ENCODE measurements around the gene IL17A.
A peak's percentile ranks its signal among the peaks of the same experiment; 100 is the strongest.

IL17A gene

GRCh38 chr6:52149076-52149475, 37.1 kb upstream of the IL17A start:
- Histone ChIP-seq H3K4me1 (peaks cover 0 to 6% (median under 1%) of the 10 kb centered on the region in 10 experiments; a peak in 7 of 20 replicates), H3K4me2 (no peak overlapping the region), H3K27me3 (no peaks in the 10 kb centered on the region; a peak in 1 of 22 replicates), H3K9ac (no peak overlapping the region), H3K27ac (no peak overlapping the region), H3K9me3 (replicated peaks in 1 of 11) (no peaks in the 10 kb centered on the region), H3K36me3 (no peaks in the 10 kb centered on the region), H4K20me1 (no peaks in the 10 kb centered on the region), H3K4me3 (no peak overlapping the region)
- TF ChIP-seq Cebpa-rat (IDR thresholded peaks at IDR 0.05): no peak

- Histone ChIP-seq H3K36me3 (no peaks in the 10 kb centered on the region), H3K9ac (no peak overlapping the region), H3K9me3 (replicated peaks in 1 of 11) (no peaks in the 10 kb centered on the region), H4K20me1 (no peaks in the 10 kb centered on the region), H3K4me2 (no peak overlapping the region), H3K4me3 (no peak overlapping the region), H3K4me1 (peaks cover 8 to 11% (median 9%) of the 10 kb centered on the region in 10 experiments; a peak in 19 of 20 replicates), H3K27me3 (no peaks in the 10 kb centered on the region; a peak in 1 of 22 replicates), H3K27ac (no peak overlapping the region)
- no peak for TF ChIP-seq Cebpa-rat (IDR thresholded peaks at IDR 0.05)
These were observed 36.2 kb upstream of the IL17A start for GRCh38 chr6:52149949-52150348.

- no peak overlapping the region for H3K9ac ChIP-seq
- no peak overlapping the region for H3K4me2 ChIP-seq
- no peaks in the 10 kb centered on the region for H3K9me3 ChIP-seq (replicated peaks in 1 of 11)
- peaks cover 23 to 32% (median 27%) of the 10 kb centered on the region in 10 experiments for H3K4me1 ChIP-seq
- no peaks in the 10 kb centered on the region for H3K36me3 ChIP-seq
- H3K27ac ChIP-seq: no peak overlapping the region
- H3K4me3 ChIP-seq: no peak overlapping the region
- no peaks in the 10 kb centered on the region; a peak in 1 of 22 replicates for H3K27me3 ChIP-seq
- no peaks in the 10 kb centered on the region for H4K20me1 ChIP-seq
- no peak for TF ChIP-seq Cebpa-rat (IDR thresholded peaks at IDR 0.05)
These were observed 34.1 kb upstream of the IL17A start for GRCh38 chr6:52152070-52152423.

DNA sequence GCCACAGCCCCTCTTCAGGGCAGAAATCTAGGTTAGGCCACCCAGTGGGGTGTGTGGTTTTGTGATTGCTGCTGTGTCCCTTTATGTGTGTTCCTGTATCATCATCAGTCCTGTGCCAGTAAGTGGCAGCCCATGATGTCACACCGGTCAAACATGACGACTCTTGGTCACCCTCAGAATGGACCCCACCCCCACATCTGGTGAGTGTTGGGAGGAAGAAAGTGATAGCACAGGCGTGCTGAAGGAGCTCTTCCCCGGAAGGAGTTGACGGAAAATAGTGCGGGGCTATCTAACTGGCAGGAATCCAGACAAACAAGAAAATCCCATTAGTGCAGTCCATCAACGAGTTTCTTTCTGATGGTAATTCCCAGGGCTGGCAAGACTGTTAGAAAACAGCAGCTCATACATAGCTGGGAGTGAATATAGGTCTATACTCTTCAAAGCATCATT, 33.4 kb upstream of the IL17A start:
- H3K27ac ChIP-seq: no peak overlapping the region
- H4K20me1 ChIP-seq: no peaks in the 10 kb centered on the region
- H3K27me3 ChIP-seq: no peaks in the 10 kb centered on the region
- no peak overlapping the region for H3K4me2 ChIP-seq
- H3K9me3 ChIP-seq (replicated peaks in 1 of 11): peaks cover 0 to 1% (median 0%) of the 10 kb centered on the region in 11 experiments; a peak in 1 of 22 replicates
- no peak for TF ChIP-seq Cebpa-rat (IDR thresholded peaks at IDR 0.05)
- peaks cover 26 to 36% (median 28%) of the 10 kb centered on the region in 10 experiments for H3K4me1 ChIP-seq
- H3K9ac ChIP-seq: no peak overlapping the region
- no peaks in the 10 kb centered on the region for H3K36me3 ChIP-seq
- no peak overlapping the region for H3K4me3 ChIP-seq

DNA sequence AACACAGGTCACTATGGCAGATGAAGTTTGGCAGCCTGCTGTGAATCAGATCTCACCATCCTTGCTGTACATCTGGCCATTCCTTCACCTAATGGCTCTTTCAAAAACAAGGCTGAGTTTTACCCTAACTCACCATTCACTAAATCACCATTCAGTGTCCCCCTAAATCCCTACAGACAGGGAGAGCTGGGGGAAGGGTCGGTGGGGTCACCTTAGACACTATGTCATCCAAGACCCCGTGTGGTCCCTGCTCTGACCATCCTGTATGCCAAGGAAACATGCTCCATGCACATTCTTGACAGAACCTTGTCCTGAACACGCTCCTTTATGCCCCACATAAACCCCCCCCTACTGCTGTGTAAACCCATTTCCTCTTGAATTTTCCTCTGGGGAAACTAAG, 31.8 kb upstream of the IL17A start:
- TF ChIP-seq Cebpa-rat (IDR thresholded peaks at IDR 0.05): no peak
- Histone ChIP-seq H3K4me3 (no peak overlapping the region), H4K20me1 (no peaks in the 10 kb centered on the region), H3K27ac (no peak overlapping the region), H3K4me2 (peak overlapping the region in 10 of 11 experiments; percentile 61 to 84 (median 74); a peak in 21 of 22 replicates), H3K9ac (no peak overlapping the region), H3K4me1 (peaks cover 26 to 36% (median 28%) of the 10 kb centered on the region in 10 experiments), H3K9me3 (replicated peaks in 1 of 11) (peaks cover 0 to 6% (median 0%) of the 10 kb centered on the region in 11 experiments; a peak in 1 of 22 replicates), H3K27me3 (no peaks in the 10 kb centered on the region), H3K36me3 (no peaks in the 10 kb centered on the region)

DNA sequence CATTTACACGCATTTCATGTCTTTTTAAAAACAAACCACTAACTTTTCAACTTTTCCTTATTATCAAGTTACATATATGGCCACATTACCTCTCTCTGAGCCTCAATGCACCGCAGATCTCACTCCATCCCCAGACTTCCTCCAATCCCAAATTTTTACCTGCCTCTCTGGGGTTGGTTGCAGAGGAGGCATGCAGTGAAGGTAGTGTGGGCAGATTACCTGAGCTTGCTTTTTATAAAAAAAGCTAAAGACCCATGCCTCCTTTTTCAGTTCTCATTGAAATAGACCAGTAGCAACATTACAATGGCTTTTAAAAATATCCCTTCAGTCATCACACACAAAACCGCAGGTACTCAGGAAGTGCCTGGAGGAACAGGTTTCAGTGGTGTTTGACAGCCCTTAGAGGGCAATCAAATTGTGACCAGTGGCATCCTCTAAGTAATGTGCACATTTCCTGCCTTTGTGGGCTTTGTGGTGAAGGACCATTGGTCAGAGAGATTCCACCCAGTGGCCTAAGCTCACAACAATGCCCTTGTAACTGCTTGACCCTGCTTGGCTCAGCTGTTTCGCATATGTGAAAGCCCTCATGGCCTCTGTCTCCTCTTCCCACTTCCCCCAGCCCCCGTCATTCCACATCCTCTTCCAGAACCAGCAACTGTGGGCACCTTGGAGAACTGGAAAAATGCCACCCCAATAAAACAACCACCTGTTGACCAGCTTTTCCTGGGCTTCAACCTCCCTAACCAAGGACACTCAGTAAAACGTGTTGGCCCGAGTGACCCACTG, 30.2 kb upstream of the IL17A start:
- Histone ChIP-seq H3K4me1 (peaks cover 26 to 36% (median 28%) of the 10 kb centered on the region in 10 experiments), H3K36me3 (no peaks in the 10 kb centered on the region), H3K27ac (peak overlapping the region in 1 of 11 experiments; percentile 49; a peak in 2 of 22 replicates), H3K9ac (no peak overlapping the region), H3K4me2 (peak overlapping the region; percentile 56 to 84 (median 73)), H3K9me3 (replicated peaks in 1 of 11) (peaks cover 5 to 14% (median 11%) of the 10 kb centered on the region in 11 experiments), H3K4me3 (no peak overlapping the region), H3K27me3 (no peaks in the 10 kb centered on the region), H4K20me1 (no peaks in the 10 kb centered on the region)
- TF ChIP-seq Cebpa-rat (IDR thresholded peaks at IDR 0.05): no peak

DNA sequence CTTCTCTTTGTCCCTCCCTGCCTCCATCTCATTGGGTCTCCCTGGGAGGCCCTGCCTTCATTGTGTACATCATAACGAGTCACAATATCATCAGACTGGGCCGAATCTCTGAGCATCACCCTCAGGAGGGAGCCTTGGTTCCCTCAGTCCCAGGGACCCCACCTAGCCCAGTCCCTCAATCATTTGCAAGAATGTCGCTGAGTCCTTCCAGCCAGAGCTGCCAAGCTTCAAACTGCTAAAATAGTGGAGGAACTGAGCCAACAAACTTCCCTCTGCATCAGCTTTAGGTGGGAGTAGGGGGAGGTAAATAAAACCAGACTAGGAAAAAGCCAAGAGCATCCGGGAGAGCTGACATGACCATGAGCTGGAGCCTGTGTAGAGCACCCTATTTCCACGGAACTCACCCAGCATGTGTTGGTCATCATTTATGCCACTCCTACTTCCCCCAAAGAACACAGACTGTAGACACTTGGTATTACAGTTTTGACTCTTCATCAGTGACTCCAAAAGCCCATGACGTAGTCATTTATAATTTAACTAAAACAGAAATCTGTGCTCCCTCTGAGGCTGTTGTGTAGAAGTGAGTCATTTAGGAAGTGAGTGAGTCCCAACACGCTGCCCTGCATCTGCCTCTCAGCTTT, 28.8 kb upstream of the IL17A start:
- H3K9ac ChIP-seq: no peak overlapping the region
- no peaks in the 10 kb centered on the region for H3K36me3 ChIP-seq
- H3K27me3 ChIP-seq: no peaks in the 10 kb centered on the region
- no peaks in the 10 kb centered on the region for H4K20me1 ChIP-seq
- peak overlapping the region in 3 of 11 experiments; percentile 8 to 84 (median 18); a peak in 1 of 22 replicates for H3K4me2 ChIP-seq
- H3K9me3 ChIP-seq (replicated peaks in 1 of 11): peaks cover 12 to 22% (median 19%) of the 10 kb centered on the region in 11 experiments
- peaks cover 26 to 36% (median 28%) of the 10 kb centered on the region in 10 experiments for H3K4me1 ChIP-seq
- H3K27ac ChIP-seq: no peak overlapping the region
- no peak for TF ChIP-seq Cebpa-rat (IDR thresholded peaks at IDR 0.05)
- H3K4me3 ChIP-seq: no peak overlapping the region

GRCh38 chr6:52160472-52161104, 25.6 kb upstream of the IL17A start:
- Histone ChIP-seq H3K36me3 (no peaks in the 10 kb centered on the region), H3K27me3 (no peaks in the 10 kb centered on the region)
- TF ChIP-seq Cebpa-rat (IDR thresholded peaks at IDR 0.05): no peak

More at GRCh38 chr6:52160472-52161104, 25.6 kb upstream of the IL17A start:
- H3K9me3 ChIP-seq (replicated peaks in 1 of 11): peaks cover 12 to 22% (median 19%) of the 10 kb centered on the region in 11 experiments
- no peaks in the 10 kb centered on the region for H4K20me1 ChIP-seq
- no peak overlapping the region for H3K9ac ChIP-seq
- no peak overlapping the region for H3K4me3 ChIP-seq
- H3K4me1 ChIP-seq: peaks cover 11 to 21% (median 14%) of the 10 kb centered on the region in 10 experiments
- no peak overlapping the region for H3K4me2 ChIP-seq
- no peak overlapping the region for H3K27ac ChIP-seq

All from BLaER1 treated with 17β-estradiol and CSF1 and Interleukin-3, amounts not matched to agents 10 nM and 100 nM (cell line).